AG09319 (cell line): Measurements from ENCODE around the gene FUT1.

ENCODE experiments used
- DNase-seq: peaks from one replicate; pipeline ENCODE4 v3.0.0-alpha.2; 2010; ENCODE audit warnings: low read depth; ENCODE audit errors: extremely low read depth
- TF ChIP-seq, protein P1 (sequence below): IDR thresholded peaks from 2 replicates; pipeline ENCODE4 v1.5.1; 2011; ENCODE audit warnings: low read depth, mild to moderate bottlenecking, inconsistent platforms, low read length, moderate library complexity

The FUT1 gene

DNA sequence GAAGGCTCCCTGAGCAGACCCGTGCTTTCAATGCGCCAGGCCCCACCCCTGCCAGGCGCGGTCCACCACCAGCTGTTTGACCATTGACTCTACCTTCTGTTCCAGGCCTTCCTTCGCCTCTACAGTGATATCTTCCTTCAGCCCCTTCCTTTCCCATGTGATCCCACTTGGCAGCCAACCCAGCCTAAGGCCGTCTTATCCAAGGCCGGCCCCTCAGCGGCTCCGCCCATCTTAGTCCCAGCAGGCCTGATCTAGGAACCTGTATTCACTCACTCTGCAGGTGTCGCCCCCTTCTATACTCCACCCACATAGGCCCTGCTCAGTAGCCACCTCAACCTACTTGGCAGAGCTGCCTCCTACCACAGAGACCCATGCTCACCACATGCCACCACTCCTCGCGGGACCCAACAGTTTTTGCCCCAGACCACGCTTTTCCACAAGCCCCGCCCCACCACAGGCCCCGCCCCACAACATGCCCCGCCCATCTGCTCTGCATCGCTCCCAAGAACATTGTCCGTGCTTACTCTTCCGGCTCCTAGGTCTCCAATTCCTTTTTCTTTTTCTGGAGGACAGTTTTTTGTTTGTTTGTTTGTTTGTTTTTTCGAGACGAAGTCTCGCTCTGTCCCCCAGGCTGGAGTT lies 15.0 kb downstream of the FUT1 start:
- no peak for DNase-seq
- TF ChIP-seq, protein P1, sequence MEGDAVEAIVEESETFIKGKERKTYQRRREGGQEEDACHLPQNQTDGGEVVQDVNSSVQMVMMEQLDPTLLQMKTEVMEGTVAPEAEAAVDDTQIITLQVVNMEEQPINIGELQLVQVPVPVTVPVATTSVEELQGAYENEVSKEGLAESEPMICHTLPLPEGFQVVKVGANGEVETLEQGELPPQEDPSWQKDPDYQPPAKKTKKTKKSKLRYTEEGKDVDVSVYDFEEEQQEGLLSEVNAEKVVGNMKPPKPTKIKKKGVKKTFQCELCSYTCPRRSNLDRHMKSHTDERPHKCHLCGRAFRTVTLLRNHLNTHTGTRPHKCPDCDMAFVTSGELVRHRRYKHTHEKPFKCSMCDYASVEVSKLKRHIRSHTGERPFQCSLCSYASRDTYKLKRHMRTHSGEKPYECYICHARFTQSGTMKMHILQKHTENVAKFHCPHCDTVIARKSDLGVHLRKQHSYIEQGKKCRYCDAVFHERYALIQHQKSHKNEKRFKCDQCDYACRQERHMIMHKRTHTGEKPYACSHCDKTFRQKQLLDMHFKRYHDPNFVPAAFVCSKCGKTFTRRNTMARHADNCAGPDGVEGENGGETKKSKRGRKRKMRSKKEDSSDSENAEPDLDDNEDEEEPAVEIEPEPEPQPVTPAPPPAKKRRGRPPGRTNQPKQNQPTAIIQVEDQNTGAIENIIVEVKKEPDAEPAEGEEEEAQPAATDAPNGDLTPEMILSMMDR, result no peak

DNA sequence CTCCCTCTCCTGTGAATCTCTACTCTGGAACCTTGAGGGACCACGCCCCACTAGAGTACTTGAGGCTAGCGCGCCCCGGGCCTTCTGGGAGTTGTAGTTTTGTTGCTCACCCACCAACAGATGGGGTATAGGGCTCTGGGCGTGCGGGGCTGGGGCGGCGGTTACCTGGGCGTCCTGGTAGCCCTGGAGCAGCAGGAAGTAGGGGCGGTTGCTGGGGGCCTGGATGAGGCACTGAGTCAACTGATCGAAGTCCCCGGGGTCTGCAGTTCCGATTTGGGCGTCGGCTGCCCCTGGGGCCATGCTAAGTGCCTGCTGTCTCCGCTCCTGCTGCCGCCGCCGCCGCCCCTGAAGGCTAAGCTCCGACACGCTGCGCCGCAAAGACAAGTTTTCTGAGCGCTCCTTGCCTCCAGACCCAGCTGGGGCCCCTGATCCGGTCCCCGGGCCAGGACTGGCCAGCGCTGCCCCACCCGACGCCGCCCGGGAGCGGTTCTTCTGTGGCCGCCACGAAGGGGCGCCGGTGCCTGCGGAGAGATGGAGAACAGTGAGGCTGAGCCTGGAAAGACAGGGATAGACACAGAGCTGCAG lies 17.3 kb downstream of the FUT1 start:
- no peak for DNase-seq
- TF ChIP-seq, protein P1, result no peak

DNA sequence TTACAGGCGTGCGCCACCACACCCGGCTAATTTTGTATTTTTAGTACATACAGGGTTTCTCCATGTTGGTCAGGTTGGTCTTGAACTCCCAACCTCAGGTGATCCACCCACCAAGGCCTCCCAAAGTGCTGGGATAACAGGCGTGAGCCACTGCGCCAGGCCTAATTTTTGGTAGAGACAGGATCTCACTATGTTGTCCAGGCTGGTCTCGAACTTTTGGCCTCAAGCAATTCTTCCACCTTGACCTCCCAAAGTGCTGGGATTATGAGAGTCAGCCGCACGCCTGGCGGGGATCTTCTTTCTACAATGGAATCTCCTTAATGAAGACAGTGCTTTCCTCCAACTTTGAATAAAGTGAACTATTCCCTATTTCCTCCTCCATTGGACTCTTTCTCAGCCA lies 17.8 kb downstream of the FUT1 start:
- TF ChIP-seq, protein P1, result no peak
- no peak for DNase-seq

DNA sequence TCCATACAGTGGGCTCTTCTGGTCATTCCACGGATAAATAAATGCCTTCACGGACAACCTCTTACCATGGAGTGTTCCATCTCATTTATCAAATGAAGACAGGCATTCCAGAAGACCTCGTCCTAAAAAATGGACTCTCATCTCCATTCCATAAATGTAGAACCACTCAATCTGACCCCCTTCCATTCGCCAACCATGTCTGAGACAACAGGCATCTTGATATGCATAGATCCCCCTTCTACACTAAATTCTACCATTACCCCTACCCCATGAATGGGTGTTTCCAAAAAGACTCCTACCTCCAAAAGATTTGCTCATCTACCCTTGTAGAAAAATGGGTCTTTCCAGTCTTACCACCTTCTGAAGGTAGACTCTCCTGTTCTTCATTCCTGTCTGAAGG lies 21.0 kb downstream of the FUT1 start:
- no peak for DNase-seq
- TF ChIP-seq, protein P1, result no peak

DNA sequence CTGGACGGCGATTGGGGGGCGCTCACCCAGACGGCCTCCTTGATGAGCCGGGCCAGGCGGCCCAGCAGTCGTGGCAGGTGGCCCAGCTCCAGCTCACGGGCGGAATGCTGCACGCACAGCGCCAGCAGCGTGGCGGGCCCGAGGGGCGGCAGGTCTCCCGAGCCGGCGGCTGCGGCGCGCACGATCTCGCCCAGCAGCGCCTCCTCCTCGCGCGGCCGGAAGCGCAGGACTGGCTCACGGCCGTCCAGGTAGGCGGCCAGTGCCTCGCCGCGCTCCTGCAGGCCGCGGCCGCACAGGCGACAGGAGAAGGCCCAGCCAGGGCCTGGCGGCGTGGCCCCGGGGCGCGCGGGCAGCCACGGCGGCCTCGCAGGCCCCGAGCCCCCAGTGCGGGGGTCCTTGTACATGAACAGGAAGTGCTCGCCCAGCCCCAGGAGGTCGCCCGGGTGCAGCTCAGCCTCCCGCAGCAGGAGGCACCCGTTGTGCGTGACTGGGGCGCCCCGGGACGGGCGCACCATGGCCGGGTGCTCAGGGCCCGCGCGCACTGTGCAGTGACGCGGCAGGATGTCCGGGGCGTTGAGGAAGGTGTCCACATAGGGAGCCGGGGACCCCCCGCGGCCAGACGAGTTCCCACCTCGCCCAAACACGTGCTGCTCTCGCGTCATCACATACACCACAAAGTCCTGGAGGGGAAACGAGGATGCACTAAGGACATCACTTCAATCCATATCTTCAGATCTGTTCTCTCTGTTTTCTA lies 23.4 kb downstream of the FUT1 start:
- TF ChIP-seq, protein P1, result no peak
- no peak for DNase-seq

DNA sequence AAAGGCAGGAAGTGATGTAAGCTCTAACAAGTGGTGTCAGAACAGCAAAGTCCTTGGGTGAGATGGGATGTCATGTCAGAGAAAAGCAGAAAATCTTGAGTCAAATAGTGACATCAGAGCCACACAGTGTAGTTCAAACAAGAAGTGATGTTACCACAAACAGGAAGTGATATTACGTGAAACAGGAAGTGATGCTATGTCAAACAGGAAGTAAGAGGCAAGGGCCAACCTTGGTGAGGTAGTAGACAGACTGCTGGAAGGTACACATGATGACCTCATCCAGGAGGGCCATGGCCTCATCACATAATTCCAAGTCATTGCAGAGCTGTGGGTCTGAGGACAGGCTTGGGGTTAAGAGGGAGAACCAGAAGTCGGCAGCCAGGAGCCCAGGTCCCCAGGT lies 25.9 kb downstream of the FUT1 start:
- no peak for DNase-seq
- TF ChIP-seq, protein P1, result no peak
